ENCODE data around the gene GOLGA6C. TPM values are rescaled to one million over a fixed set of nuclear protein-coding genes. Genes with fewer than 3 reads are reported as not detected.

The GOLGA6C gene
- total RNA-seq, 1 experiment from 2014 or later, result not detected

GRCh38 chr15:75223688-75224087 lies 34.4 kb upstream of the GOLGA6C start:
- Histone ChIP-seq H2BK15ac (ENCODE audit: low read depth, low read length) (no peak overlapping the region), H3K27me3 (ENCODE audit: insufficient read depth, low read length) (no peaks in the 10 kb centered on the region; the same call in 1 of the 2 replicates)
- H3K36me3 Mint-ChIP-seq (ENCODE audit: insufficient read depth in 1 of 3, low read depth in 3 of 3), result no peaks in the 10 kb centered on the region; a peak in 1 of 7 replicates

More at GRCh38 chr15:75223688-75224087, 34.4 kb upstream of the GOLGA6C start:
- H2BK120ac ChIP-seq (ENCODE audit: low read depth, low read length, poor library complexity, severe bottlenecking), result no peak overlapping the region
- no peak overlapping the region for H3K56ac ChIP-seq (ENCODE audit: insufficient read length, low read depth, low read length)
- peaks cover 42% of the 10 kb centered on the region for H3K27me3 Mint-ChIP-seq (ENCODE audit: low read depth)
- H2AK5ac ChIP-seq (ENCODE audit: insufficient read length, low read length), result no peak overlapping the region
- H3K23me2 ChIP-seq (ENCODE audit: insufficient read length, low read depth, low read length, poor library complexity, severe bottlenecking), result no peaks in the 10 kb centered on the region
- no peaks in the 10 kb centered on the region; the same call in 1 of the 2 replicates for H3K4me1 ChIP-seq (ENCODE audit: insufficient read depth, low read length)
- H3K14ac ChIP-seq (ENCODE audit: insufficient read depth, low read length), result no peak overlapping the region
- H3K9me3 ChIP-seq (ENCODE audit: control insufficient read depth, low read depth, low read length), result no peaks in the 10 kb centered on the region
- WGBS (ENCODE audit: extremely low coverage, insufficient read length, low lambda C conversion rate), result no CpG with 5 or more reads among the region's 6 CpGs
- no peaks in the 10 kb centered on the region for H3K79me1 ChIP-seq (ENCODE audit: insufficient read depth, low read depth, low read length, poor library complexity, severe bottlenecking)
- H4K20me1 ChIP-seq (ENCODE audit: control insufficient read depth, insufficient read depth, insufficient read length), result no peaks in the 10 kb centered on the region
- no peak for DNase-seq
- H4K8ac ChIP-seq (replicated peaks; ENCODE audit: insufficient read length, low read depth, low read length), result no peak overlapping the region
- no peak overlapping the region for H2BK12ac ChIP-seq (ENCODE audit: insufficient read length, low read depth, low read length)
- H3T11ph ChIP-seq (ENCODE audit: low read length), result no peak overlapping the region
- H3K9ac ChIP-seq (ENCODE audit: extremely low read depth, insufficient read length, low read length), result no peak overlapping the region
- no peak overlapping the region for H3K27ac ChIP-seq (ENCODE audit: insufficient read length, low read depth, low read length)
- H3K4me2 ChIP-seq (ENCODE audit: insufficient read depth, insufficient read length, low read length), result no peak overlapping the region
- no peaks in the 10 kb centered on the region for H3K9me3 Mint-ChIP-seq
- no peak overlapping the region for H3K23ac ChIP-seq (ENCODE audit: insufficient read length, low read depth, low read length)
- H2AFZ ChIP-seq (ENCODE audit: low read length), result no peak overlapping the region
- H4K5ac ChIP-seq (ENCODE audit: insufficient read length, low read depth, low read length), result no peak overlapping the region
- no peak overlapping the region for H3K4me3 Mint-ChIP-seq
- H3K79me2 ChIP-seq (ENCODE audit: insufficient read depth, low read length), result no peaks in the 10 kb centered on the region
- H2BK5ac ChIP-seq (ENCODE audit: insufficient read length, low read length), result no peak overlapping the region
- H4K91ac ChIP-seq (ENCODE audit: insufficient read length, low read depth, low read length), result no peak overlapping the region
- no peak overlapping the region for H3K18ac ChIP-seq (ENCODE audit: insufficient read length, low read depth, low read length)
- TF ChIP-seq CTCF (conservative IDR thresholded peaks at IDR 0.05), result no peak
- no peak overlapping the region for H2BK20ac ChIP-seq (ENCODE audit: low read depth, low read length, poor library complexity, severe bottlenecking)
- peak overlapping the region in 1 of 3 experiments; percentile 65; a peak in 1 of 7 replicates for H3K27ac Mint-ChIP-seq
- H3K4me1 Mint-ChIP-seq, result no peaks in the 10 kb centered on the region; a peak in 1 of 4 replicates
- no peak overlapping the region for H3K4ac ChIP-seq (ENCODE audit: low read depth, low read length)

All from H9 (cell line).